Tibial nerve (tissue), 4 donors: ENCODE data around the gene EFTUD2.
A peak's percentile ranks its signal among the peaks of the same experiment; 100 is the strongest.

Experiments used
- CTCF ChIP-seq, 5 experiments: fragments of 200-600 bp in 3 of 5; fragments of 450-650 bp in 2 of 5; sonication (generic) in 3 of 5; IDR thresholded peaks; one replicate each; pipeline ENCODE4 v1.5.1; 2016 to 2019; ENCODE audit warnings: antibody characterized with exemption in 5 of 5, mild to moderate bottlenecking in 3 of 5, moderate library complexity in 2 of 5
- EP300 ChIP-seq, 2 donors: sonication (generic); formaldehyde crosslinking; IDR thresholded peaks; one replicate each; pipeline ENCODE4 v1.6.1; 2017; ENCODE audit warnings: antibody characterized with exemption in 2 of 2, mild to moderate bottlenecking in 1 of 2
- POLR2A ChIP-seq, 2 donors: fragments of 450-650 bp; IDR thresholded peaks; one replicate each; pipeline ENCODE4 v1.6.1; 2017; ENCODE audit warnings: antibody characterized with exemption in 2 of 2, mild to moderate bottlenecking in 2 of 2, moderate library complexity in 2 of 2

- TF ChIP-seq EP300 (IDR thresholded peaks at IDR 0.05) (no peak), CTCF (IDR thresholded peaks at IDR 0.05) (no peak), POLR2A (IDR thresholded peaks at IDR 0.05) (peak; percentile 14 to 41)
These were observed 69.5 kb downstream of the EFTUD2 start, which contains the start of gene GJC1 for GRCh38 chr17:44829523-44830358.
